HepG2 (cell line): ENCODE data around the gene IP6K3.

ENCODE experiments used
- CEBPG ChIP-seq: IDR thresholded peaks from 2 replicates; pipeline ENCODE4 v1.6.1; 2016
- CHCHD3 ChIP-seq: sonication (generic); formaldehyde crosslinking; IDR thresholded peaks from 2 replicates; pipeline ENCODE4 v1.8.0; 2022; ENCODE audit warnings: mild to moderate bottlenecking, missing genetic modification reagents, moderate library complexity
- CREB1 ChIP-seq, 2 experiments: fragments of 450-650 bp in 1 of 2; IDR thresholded peaks; 2 replicates each; pipeline ENCODE4 v1.6.1; 2016 to 2017; ENCODE audit warnings: control low read depth in 1 of 2, mild to moderate bottlenecking in 1 of 2, missing compliant biosample characterization in 1 of 2, missing genetic modification characterization in 1 of 2
- NFE2L1 ChIP-seq: sonication (generic); formaldehyde crosslinking; IDR thresholded peaks from 2 replicates; pipeline ENCODE4 v1.4.0; 2020; ENCODE audit warnings: missing genetic modification reagents, mild to moderate bottlenecking, borderline replicate concordance
- PHB2 ChIP-seq: fragments of 450-650 bp; IDR thresholded peaks from 2 replicates; pipeline ENCODE4 v1.6.1; 2018; ENCODE audit not compliant: partially characterized antibody
- RAD21 ChIP-seq: fragments of 450-650 bp; formaldehyde crosslinking; IDR thresholded peaks from 2 replicates; pipeline ENCODE4 v1.5.0; 2020; ENCODE audit warnings: mild to moderate bottlenecking
- SP2 ChIP-seq: sonication (generic); formaldehyde crosslinking; IDR thresholded peaks from 2 replicates; pipeline ENCODE4 v1.5.1; 2020; ENCODE audit warnings: mild to moderate bottlenecking, missing genetic modification reagents
- TF ChIP-seq, protein P1 (sequence below): sonication (generic); formaldehyde crosslinking; IDR thresholded peaks from 2 replicates; pipeline ENCODE4 v1.5.0; 2020; ENCODE audit warnings: missing genetic modification reagents
- TF ChIP-seq, protein P2 (sequence below): sonication (generic); formaldehyde crosslinking; IDR thresholded peaks from 2 replicates; pipeline ENCODE4 v1.4.0; 2020; ENCODE audit warnings: missing genetic modification reagents
- TF ChIP-seq, protein P3 (sequence below): fragments of 450-650 bp; IDR thresholded peaks from 2 replicates; pipeline ENCODE4 v1.6.1; 2016

DNA sequence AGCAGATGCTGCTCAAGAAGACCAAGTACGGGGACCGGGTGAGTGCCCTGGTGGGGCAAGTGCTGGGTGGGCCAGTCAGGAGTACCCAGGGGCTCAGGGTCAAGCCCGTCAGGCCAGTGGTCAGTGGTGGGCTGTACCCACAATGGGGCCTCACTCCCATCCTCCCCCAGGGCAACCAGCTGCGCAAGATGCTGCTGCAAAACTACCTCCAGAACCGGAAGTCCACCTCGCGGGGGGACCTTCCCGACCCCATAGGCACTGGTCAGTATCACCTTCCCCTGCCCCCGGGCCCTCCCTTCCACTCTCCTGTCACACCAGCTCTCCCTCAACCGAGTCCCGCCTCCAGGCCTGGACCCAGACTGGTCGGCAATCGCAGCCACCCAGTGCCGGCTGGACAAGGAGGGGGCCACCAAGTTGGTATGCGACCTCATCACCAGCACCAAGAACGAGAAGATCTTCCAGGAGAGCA is 62.2 kb downstream of the IP6K3 start:
- TF ChIP-seq, protein P1, sequence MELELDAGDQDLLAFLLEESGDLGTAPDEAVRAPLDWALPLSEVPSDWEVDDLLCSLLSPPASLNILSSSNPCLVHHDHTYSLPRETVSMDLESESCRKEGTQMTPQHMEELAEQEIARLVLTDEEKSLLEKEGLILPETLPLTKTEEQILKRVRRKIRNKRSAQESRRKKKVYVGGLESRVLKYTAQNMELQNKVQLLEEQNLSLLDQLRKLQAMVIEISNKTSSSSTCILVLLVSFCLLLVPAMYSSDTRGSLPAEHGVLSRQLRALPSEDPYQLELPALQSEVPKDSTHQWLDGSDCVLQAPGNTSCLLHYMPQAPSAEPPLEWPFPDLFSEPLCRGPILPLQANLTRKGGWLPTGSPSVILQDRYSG (CRISPR knock-in tag), result no peak
- TF ChIP-seq NFE2L1, result no peak
- TF ChIP-seq, protein P2, sequence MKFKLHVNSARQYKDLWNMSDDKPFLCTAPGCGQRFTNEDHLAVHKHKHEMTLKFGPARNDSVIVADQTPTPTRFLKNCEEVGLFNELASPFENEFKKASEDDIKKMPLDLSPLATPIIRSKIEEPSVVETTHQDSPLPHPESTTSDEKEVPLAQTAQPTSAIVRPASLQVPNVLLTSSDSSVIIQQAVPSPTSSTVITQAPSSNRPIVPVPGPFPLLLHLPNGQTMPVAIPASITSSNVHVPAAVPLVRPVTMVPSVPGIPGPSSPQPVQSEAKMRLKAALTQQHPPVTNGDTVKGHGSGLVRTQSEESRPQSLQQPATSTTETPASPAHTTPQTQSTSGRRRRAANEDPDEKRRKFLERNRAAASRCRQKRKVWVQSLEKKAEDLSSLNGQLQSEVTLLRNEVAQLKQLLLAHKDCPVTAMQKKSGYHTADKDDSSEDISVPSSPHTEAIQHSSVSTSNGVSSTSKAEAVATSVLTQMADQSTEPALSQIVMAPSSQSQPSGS (CRISPR knock-in tag), result no peak
- TF ChIP-seq CHCHD3 (CRISPR knock-in tag), result no peak
- TF ChIP-seq CEBPG, result no peak
- TF ChIP-seq, protein P3, sequence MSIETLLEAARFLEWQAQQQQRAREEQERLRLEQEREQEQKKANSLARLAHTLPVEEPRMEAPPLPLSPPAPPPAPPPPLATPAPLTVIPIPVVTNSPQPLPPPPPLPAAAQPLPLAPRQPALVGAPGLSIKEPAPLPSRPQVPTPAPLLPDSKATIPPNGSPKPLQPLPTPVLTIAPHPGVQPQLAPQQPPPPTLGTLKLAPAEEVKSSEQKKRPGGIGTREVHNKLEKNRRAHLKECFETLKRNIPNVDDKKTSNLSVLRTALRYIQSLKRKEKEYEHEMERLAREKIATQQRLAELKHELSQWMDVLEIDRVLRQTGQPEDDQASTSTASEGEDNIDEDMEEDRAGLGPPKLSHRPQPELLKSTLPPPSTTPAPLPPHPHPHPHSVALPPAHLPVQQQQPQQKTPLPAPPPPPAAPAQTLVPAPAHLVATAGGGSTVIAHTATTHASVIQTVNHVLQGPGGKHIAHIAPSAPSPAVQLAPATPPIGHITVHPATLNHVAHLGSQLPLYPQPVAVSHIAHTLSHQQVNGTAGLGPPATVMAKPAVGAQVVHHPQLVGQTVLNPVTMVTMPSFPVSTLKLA, result no peak
- TF ChIP-seq CREB1 (IDR thresholded peaks at IDR 0.05), result no peak
- TF ChIP-seq CREB1 (CRISPR knock-in tag; IDR thresholded peaks at IDR 0.05), result no peak
- no peak for TF ChIP-seq RAD21
- no peak for TF ChIP-seq PHB2
- TF ChIP-seq SP2 (CRISPR knock-in tag), result no peak
